Activated CD4-positive, CD25-positive, alpha-beta regulatory T cell (primary cell): Measurements from ENCODE around the gene PLA2G7.

Experiments
- DNase-seq, 4 experiments: peaks; one replicate each; lab custom pipeline; 2025; lab: John Stamatoyannopoulos, UW

PLA2G7 gene

DNA sequence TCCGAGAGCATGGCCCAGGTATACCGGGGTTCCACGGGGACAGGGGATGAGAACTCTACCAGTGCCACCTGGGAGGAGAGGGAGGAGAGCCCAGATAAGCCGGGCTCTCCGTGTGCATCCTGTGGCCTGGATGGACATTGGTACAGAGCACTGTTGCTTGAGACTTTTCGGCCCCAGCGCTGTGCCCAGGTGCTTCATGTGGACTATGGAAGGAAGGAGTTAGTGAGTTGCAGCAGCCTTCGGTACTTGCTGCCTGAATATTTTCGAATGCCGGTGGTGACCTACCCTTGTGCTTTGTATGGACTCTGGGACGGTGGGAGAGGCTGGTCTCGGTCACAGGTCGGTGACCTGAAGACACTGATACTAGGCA lies 46.2 kb downstream of the PLA2G7 start:
- DNase-seq: no peak

DNA sequence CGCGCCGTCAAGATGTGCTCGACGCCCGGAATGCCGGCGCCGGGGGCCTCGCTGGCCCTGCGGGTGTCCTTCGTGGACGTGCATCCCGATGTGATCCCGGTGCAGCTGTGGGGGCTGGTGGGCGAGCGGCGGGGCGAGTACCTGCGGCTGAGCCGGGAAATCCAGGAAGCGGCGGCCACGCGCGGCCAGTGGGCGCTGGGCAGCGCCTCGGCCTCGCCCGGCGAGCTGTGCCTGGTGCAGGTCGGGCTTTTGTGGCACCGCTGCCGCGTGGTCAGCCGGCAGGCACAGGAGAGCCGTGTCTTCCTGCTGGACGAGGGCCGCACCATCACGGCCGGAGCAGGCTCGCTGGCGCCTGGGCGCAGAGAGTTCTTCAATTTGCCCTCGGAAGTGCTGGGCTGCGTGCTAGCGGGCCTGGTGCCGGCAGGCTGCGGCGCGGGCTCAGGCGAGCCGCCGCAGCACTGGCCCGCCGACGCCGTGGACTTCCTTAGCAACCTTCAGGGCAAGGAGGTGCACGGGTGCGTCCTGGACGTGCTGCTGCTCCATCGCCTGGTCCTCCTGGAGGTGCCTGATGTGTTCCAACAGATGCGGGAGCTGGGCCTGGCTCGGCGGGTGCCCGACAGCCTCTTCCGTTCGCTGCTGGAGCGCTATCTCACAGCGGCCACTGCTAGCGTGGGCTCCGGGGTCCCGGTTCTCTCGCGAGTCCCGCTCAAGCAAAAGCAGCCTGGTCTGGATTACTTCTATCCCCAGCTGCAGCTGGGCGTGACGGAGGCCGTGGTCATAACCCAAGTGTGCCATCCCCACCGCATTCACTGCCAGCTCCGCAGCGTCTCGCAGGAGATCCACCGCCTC lies 46.8 kb downstream of the PLA2G7 start:
- no peak for DNase-seq

DNA sequence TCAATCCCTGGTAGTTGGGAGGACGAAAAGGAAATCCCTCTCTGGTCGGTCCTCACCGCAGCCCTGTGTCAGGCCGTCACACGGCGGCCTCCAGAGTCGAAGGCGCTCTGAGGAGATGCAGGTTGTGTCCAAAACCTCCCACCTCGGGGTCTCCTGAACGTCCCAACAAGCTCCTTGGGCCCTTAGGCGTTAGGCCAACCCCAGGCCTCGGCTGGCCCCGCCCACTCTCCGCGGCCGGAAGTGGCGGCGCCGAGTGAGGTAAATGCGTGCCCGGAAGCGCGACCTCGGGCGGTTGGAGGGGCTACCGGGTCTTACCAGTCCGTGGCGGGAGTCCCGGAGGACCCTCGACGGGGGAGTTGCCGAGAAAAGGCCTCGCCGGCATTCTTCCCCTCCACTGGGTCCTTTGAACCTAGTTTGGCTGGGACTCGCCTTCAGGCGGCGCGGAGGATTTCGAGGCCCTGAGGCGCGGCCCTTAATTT lies 47.5 kb downstream of the PLA2G7 start, which contains the start of gene TDRD6:
Gene TDRD6 (plus strand): TSS at position 267 of the 479 bp plus-strand sequence. CDS start 244 bp downstream, outside the sequence.
- no peak for DNase-seq

DNA sequence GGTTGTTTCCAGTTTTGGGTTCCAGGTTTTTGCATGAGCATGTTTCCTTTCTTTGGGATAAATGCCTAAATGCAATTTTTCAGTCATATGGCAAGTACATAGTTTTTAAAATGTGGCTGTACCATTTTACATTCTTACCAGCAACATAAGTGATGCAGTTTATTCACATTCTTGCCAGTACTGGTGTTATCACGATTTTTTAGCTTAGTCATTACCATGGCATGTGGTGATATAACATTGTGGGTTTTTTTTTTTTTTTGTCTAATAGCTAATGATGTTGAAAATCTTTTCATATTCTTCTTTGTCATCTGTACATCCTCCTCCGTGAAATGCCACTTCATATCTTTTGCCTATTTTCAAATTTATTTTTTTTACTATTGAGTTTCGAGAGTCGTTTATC lies 50.4 kb downstream of the PLA2G7 start:
- no peak for DNase-seq

DNA sequence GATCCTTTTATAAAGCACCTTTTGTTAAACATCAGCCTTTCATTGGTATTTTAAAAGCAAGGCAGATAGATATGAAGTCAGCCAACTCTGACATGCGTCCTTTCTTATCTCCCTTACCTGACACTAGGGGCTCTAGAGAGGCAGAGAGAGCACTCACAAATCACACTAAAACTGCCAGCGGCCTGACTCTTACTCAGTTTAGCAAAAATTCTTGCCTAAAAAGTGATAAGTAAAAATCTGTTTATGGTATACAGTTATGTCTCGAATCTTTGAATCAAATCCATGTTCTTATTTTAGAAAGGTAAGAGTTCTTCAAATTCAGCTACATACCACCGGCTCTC lies 57.9 kb downstream of the PLA2G7 start:
- no peak for DNase-seq

DNA sequence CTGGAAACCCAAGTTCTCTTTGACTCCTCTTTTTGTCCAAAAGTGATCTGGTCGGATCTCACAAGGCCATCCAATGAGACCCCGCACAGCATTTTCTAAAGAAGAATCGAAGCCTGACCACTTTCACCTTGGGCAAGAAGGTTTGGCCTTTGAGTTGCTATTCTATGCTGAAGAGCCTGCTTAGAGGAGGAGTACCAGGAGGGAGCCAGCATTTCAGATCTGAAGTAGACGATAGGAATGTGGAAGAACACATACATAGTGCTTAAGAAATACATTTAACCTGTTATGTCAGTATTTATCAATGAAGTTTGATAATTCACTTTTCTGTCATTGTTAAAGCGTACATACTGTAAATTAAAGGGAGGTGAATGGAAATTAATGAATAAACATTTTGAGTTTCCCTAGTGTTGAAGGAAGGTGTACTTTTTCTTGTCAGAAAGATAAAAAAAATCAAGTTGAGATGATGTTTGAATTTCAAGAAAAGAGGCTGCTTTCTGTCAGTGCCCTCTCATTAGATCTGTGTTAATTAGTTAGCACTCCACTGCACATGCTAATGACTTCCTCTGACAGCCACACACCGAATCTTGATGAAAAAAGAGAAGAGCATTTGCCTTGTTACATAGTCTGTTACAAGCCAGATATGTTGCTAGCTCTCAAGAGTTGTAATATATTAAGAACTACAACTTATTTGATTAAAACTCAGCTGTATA lies 58.4 kb downstream of the PLA2G7 start:
- DNase-seq: no peak

DNA sequence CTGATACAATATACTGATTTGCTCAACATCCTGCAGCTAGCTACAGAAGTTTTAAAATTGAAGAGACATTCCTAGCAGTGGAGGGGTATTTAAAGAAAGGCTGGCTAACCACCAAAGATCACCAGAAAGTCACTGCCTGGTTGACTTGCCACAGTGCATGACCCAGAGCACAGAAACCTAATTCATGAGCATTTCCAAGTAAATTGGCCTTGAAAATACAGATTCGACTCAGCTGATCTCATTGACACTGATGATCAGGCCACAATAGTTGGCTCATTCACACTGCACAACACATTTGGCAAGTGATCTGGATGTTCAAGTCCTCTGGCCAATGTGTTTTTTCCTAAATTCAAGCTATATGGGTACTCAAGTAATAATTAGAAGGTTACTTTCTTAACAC lies 60.8 kb downstream of the PLA2G7 start:
- no peak for DNase-seq

DNA sequence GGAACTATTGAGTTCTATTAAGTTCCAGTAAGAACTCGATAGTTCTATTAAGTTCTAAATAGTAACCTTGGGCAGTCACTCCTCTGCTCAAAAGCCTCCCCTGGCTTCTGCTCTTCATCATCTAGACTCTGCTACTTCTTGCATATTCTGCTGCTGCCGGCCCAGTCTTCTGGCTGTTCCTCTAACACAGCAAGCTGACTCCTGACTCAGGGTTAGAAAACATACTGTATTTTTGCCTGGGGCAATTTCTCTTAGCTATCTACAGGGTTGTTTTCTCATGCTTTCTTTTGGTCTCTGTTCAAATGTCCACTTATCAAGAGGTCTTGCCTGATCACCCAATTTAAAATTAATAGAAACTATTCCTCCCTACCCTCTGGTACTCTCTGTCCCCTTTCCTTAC lies 67.8 kb downstream of the PLA2G7 start:
- DNase-seq: no peak

DNA sequence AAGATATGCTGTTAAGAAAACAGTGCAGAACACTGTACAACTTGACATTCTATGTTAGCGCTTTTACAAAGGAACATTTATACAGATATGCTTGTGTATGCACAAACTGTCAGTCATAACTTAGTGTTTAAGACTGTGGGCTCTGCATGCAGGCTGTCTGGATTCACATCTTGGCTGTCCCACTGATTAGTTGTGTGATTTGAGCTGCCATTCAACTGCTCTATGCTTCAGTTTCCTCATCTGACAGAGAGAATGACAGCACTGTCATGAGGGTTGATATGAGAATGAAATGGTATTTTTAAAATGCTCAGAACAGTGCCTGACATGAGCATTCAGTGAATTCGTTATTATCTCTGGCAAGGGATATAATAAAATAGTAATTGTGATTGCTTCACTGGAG lies 73.7 kb downstream of the PLA2G7 start:
- no peak for DNase-seq

DNA sequence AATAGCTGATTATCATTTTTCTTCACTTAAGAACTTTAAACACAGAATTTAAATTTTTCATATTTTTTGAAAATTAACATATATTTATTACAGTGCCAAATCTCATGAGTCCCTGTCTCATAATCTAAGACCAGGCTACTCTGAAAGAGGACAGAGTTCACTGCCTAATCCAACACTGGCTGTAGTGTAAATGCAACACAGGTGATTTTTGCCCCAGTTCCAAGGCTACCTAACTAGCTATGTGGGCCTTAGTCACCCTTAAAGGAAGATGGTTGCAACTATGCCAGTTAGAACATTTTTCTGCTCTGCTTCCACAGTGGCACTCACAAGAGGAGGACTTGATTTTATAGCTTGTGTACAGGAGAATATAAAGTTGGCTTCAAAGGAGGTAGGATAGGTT lies 77.5 kb downstream of the PLA2G7 start:
- no peak for DNase-seq

DNA sequence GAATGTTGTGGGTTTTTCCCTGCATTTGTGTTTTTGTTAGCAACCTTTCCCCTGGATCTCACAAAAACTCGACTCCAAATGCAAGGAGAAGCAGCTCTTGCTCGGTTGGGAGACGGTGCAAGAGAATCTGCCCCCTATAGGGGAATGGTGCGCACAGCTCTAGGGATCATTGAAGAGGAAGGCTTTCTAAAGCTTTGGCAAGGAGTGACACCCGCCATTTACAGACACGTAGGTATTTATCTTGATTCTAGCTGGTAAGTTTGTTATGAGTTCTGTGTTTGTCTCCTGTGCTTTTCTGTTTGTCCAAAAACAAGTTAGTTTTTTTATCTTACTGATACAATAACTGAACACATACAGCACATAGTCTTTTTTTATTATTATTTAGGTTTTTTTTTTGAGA lies 79.4 kb downstream of the PLA2G7 start:
- no peak for DNase-seq
